Osteoblast (primary cell): ENCODE results near the gene TBCEL. TPM values are rescaled to one million over a fixed set of nuclear protein-coding genes. Genes with fewer than 3 reads are reported as not detected.

Source experiments
- DNase-seq: peaks from one replicate; pipeline ENCODE4 v3.0.0; 2011; ENCODE audit warnings: low spot score, mixed read lengths; ENCODE audit not compliant: insufficient read length; ENCODE audit errors: missing footprints
- H2AFZ ChIP-seq: 2 replicates; pipeline ENCODE4 v1.6.0; 2011; ENCODE audit warnings: mild to moderate bottlenecking, low read length
- H3K27ac ChIP-seq: 2 replicates; pipeline ENCODE4 v1.5.1; 2011; ENCODE audit warnings: mild to moderate bottlenecking, low read depth, low read length, moderate library complexity
- H3K27me3 ChIP-seq: 2 replicates; pipeline ENCODE4 v1.6.0; 2012; ENCODE audit warnings: mild to moderate bottlenecking, control low read depth, inconsistent platforms, low read length, moderate library complexity; ENCODE audit not compliant: insufficient read depth
- H3K36me3 ChIP-seq: 2 replicates; pipeline ENCODE4 v1.5.1; 2011; ENCODE audit warnings: mild to moderate bottlenecking, low read length, control low read depth, moderate library complexity; ENCODE audit not compliant: insufficient read depth
- H3K4me1 ChIP-seq: 2 replicates; pipeline ENCODE4 v1.5.1; 2011; ENCODE audit warnings: mild to moderate bottlenecking, low read length, control low read depth, moderate library complexity; ENCODE audit not compliant: insufficient read depth
- H3K4me2 ChIP-seq: 2 replicates; pipeline ENCODE4 v1.6.0; 2011; ENCODE audit warnings: mild to moderate bottlenecking, low read length; ENCODE audit not compliant: insufficient read depth
- H3K4me3 ChIP-seq: fragments of 200-600 bp; sonication (generic); 3 replicates; pipeline ENCODE4 v1.5.1; 2012; ENCODE audit warnings: mild to moderate bottlenecking, low read length, inconsistent platforms; ENCODE audit not compliant: insufficient read depth
- H3K79me2 ChIP-seq: 2 replicates; pipeline ENCODE4 v1.6.0; 2012; ENCODE audit warnings: mild to moderate bottlenecking, low read length, control low read depth, inconsistent platforms; ENCODE audit not compliant: insufficient read depth
- H3K9me3 ChIP-seq: 2 replicates; pipeline ENCODE4 v1.5.1; 2011; ENCODE audit warnings: low read depth, low read length, control low read depth
- H4K20me1 ChIP-seq: 2 replicates; pipeline ENCODE4 v1.6.0; 2012; ENCODE audit warnings: mild to moderate bottlenecking, low read length, control low read depth; ENCODE audit not compliant: insufficient read depth
- CTCF ChIP-seq: IDR thresholded peaks from 2 replicates; pipeline ENCODE4 v1.5.1; 2011; ENCODE audit warnings: mild to moderate bottlenecking, low read depth, low read length, moderate library complexity; ENCODE audit errors: extremely low read depth
- total RNA-seq: library from RNA; depleted of rRNA; stranded (reverse); fragments of >200 nt; gene quantifications from 2 replicates; pipeline ENCODE4 v1.2.3, GENCODE V29; 2012

The TBCEL gene
- total RNA-seq, 1 donor: 41.6 TPM

- no peaks in the 10 kb centered on the region for H3K36me3 ChIP-seq
- no peak overlapping the region for H3K4me2 ChIP-seq
- no peak overlapping the region for H2AFZ ChIP-seq
- H3K79me2 ChIP-seq: no peaks in the 10 kb centered on the region
- no peak overlapping the region for H3K4me3 ChIP-seq
- H3K27ac ChIP-seq: no peak overlapping the region
- no peak for DNase-seq
- no peaks in the 10 kb centered on the region for H4K20me1 ChIP-seq
- TF ChIP-seq CTCF: no peak
- no peaks in the 10 kb centered on the region for H3K27me3 ChIP-seq
- no peaks in the 10 kb centered on the region for H3K4me1 ChIP-seq
- H3K9me3 ChIP-seq: no peaks in the 10 kb centered on the region
These were observed 107.8 kb downstream of the TBCEL start for GRCh38 chr11:121131656-121132055.

- Histone ChIP-seq H2AFZ (no peak overlapping the region), H3K4me2 (no peak overlapping the region), H3K4me1 (no peaks in the 10 kb centered on the region), H3K27ac (no peak overlapping the region), H3K27me3 (no peaks in the 10 kb centered on the region), H3K9me3 (no peaks in the 10 kb centered on the region), H3K36me3 (no peaks in the 10 kb centered on the region), H4K20me1 (no peaks in the 10 kb centered on the region), H3K79me2 (no peaks in the 10 kb centered on the region), H3K4me3 (no peak overlapping the region)
- TF ChIP-seq CTCF: no peak
- DNase-seq: peak; percentile 77
These were observed 108.5 kb downstream of the TBCEL start for GRCh38 chr11:121132211-121132976.

DNA sequence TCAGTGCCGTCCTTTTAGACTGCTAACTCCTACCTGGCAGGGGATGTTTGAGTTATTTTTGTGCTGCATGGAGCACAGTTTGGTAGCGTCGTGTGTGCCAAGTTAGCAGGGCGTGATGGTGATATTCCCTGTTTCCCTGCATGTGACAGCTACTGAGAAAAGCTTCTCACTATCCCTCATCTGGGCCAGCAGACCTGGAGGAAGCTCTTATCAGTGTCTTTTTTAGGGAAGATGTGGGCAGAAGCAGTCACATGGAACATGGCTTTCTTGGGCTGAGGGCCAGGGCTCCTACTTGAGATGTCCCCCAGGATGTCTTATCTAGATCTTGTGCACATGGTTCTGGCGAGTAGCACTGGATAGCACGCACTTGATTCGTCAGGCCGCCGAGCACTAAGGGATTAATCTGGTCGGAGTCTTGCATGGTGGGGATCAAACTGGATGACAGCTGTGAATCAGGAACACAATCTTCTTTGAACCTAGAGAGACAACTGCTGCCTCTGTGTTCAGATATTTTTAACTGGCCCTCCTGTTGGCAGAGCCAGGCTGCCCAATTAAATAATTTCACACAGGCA, 110.9 kb downstream of the TBCEL start:
- Histone ChIP-seq H3K27ac (no peak overlapping the region), H2AFZ (no peak overlapping the region), H3K4me2 (no peak overlapping the region), H4K20me1 (no peaks in the 10 kb centered on the region), H3K4me1 (no peaks in the 10 kb centered on the region), H3K36me3 (no peaks in the 10 kb centered on the region), H3K4me3 (no peak overlapping the region), H3K27me3 (no peaks in the 10 kb centered on the region), H3K79me2 (no peaks in the 10 kb centered on the region), H3K9me3 (no peaks in the 10 kb centered on the region)
- no peak for TF ChIP-seq CTCF
- no peak for DNase-seq

DNA sequence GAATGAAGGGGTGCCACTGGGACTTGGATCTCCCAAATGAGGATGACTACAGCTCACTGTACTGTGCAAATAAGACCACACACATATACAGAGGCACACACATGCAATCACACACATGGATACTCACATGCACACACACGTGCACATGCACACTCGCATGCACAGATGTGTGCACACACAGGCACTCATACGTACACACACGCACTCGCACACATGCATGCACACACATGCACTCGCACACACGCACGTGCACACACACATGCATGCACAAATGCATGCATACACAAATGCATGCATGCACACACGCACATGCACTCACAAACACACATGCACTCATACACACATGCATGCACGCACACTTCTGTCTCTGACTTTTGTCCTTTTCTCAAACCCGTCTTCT, 113.1 kb downstream of the TBCEL start:
- Histone ChIP-seq H3K79me2 (no peaks in the 10 kb centered on the region), H3K27ac (no peak overlapping the region), H3K4me3 (no peak overlapping the region), H3K4me1 (no peaks in the 10 kb centered on the region), H3K27me3 (no peaks in the 10 kb centered on the region), H3K9me3 (no peaks in the 10 kb centered on the region), H4K20me1 (no peaks in the 10 kb centered on the region), H3K36me3 (no peaks in the 10 kb centered on the region), H3K4me2 (no peak overlapping the region), H2AFZ (no peak overlapping the region)
- DNase-seq: no peak
- no peak for TF ChIP-seq CTCF
